ENCODE data around the gene PIGL.

The PIGL gene

DNA sequence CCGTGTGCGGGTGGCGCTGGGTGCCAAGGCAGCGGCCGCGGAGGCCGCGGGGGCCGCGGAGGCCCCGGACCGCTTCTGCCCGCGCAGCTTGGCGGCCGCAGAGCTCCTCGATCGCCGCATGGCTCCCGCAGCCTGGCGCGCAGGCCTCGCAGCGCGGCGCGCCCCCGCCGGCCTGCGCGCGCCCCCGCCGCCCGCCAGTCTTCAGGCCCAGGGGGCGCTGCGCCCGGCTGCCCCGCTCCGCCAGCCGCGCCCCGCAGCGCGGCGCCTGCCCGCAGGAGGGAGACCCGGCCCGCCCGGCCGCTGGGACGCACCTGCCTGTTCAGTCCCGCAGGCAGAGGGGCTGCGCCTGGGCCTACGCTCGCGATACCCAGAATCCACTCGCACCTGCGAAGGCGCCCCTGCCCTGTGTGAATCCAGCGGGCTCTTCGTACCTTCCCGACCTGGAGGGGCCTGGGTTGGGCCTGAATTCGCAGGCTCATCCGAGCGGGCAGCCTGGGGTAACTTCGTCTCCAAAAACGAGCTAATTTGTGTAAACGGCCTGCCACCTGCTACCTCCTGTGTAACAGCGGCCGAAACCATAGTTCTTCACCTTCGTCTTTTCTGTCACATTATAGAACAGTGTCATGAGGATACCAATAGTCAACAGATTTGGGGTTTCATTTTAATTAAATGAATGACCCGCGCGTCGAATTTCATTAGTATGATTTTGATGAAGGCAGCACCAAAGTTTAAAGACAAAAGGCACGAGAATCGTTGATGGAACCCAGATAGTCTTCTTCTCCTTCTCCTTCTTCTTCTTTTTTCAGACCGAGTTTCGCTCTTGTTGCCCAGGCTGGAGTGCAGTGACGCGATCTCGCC, 136.5 kb downstream of the PIGL start, which contains the start of gene CENPV:
CENPV (minus strand) TSS at position 153 of the 858 bp plus-strand sequence; CDS start at position 120, 33 bp downstream.
- DNase-seq (ENCODE audit: low read depth): peak; percentile 60

DNA sequence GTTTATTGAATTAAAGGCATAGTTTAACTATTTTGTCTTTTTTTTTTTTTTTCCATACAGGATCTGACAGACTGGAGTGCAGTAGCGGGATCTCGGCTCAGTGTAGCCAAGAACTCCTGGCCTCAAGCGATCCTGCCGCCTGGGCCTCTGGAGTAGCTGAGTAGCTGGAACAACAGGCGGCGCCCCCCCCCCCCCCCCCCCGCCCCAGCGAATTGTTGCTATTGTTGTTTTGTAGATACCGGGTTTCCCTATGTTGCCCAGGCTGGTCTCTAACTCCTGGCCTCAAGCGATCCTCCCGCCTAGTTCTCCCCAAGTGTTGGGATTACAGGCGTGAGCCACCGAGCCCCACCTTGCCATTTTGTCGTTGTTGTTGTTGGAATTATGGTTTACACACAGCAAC, 137.6 kb downstream of the PIGL start:
- DNase-seq (ENCODE audit: low read depth): no peak

DNA sequence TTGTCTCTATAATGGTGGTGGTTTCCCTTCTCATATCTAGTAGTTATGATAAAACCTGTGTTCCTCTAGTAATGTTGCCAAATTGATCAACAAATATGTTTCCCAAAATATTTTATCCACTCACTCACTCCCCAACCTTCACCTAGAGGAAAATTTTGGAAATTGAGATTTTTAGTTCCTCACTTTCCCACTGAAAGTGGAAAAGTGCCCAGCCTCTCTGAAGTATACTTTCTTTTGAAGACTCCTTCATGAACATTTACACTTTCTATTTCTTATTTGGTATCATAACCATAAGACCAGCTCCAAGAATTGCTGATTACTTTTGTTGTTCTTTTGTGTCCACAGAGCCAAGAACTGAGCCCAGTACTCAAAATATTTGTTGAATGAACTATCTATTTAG, 141.4 kb downstream of the PIGL start:
- no peak for DNase-seq (ENCODE audit: low read depth)

DNA sequence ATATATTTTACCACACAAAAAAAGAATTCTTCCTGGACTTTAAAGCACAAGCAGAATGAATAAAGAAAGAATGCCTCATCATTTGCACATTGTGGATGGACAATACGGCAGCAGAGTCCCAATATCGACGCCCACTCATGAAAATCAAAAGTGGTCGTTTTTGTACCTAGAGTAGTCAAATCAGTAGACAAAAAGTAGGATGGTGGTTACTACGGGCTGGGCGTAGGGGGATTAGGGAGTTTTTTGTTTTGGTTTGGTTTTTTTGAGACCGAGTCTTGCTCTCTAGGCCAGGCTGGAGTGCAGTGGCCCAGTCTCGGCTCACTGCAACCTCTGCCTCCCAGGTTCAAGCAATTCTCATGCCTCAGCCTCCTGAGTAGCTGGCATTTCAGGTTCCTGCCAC, 144.9 kb downstream of the PIGL start:
- no peak for DNase-seq (ENCODE audit: low read depth)

DNA sequence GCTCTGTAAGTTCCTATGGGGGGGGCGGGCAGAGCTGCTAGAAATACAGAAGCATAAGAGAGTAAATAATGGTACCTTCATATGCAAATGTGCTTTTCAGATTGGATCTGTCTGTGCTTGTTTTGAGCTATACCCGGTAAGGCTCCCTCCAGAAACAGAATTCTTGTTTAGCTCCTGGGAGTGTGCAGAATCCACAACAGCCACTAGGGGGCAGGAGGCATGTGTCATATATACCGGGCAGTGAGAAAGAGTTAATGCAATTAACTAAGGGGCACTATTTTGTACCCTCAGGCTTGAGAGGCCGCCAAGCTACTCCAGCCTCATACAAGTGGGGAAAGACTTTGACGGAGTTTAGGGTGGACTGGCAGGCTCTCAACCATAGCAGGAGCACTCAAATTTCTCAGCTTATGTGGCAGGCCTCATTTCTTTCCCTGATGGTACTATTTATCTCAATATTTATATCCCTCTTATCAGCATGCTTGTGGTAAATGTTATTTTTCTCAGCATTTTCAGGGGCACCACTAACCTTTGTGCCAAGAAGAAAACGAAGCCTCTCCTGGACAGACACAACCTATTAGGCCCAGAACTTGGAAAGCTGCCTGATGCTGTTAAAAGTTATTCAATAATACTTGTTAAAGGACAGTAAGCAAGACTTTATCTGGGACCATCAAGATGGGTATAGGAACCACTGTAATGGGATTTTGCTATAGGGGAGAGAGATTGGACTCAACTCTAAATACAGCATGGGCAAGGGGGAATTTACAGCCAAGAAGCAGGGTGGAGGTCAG, 146.9 kb downstream of the PIGL start:
- peak; percentile 66 for DNase-seq (ENCODE audit: low read depth)

DNA sequence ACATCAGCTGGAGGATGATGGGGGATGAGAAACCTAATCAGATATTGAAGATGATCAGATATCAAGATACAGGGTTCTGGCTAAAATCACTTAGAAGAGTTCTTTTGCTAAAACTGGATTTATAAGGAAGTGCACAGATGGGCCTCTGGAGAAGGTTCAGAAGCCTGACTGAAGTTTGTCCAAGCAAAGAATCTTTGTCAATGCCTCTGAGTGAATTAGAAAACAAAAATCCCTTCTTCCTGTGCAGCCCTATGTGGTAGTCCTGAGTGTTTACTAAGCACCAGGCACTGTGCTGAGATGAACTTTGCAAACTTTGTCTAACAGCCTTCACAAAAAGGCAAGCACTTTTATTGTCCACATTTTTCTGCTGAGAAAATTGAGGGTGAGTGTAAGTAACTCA, 147.6 kb downstream of the PIGL start:
- DNase-seq (ENCODE audit: low read depth): no peak

DNA sequence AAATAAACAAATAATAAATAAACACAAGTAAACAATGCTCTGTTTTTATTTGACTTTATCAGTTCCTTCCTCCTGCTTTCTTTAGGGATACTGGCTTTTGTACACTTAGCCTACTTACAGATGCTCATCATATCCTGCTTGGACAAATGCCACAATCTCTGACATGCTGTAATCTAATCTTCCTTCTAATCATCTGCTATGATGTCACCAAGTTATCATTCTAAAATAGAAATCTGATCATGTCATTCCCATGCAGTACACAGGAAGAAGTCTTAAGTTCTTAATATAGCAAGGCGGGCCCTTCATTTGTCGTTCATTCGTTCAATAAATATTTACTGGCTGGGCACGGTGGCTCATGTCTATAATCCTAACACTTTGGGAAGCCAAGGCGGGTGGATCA, 154.7 kb downstream of the PIGL start:
- DNase-seq (ENCODE audit: low read depth): no peak

DNA sequence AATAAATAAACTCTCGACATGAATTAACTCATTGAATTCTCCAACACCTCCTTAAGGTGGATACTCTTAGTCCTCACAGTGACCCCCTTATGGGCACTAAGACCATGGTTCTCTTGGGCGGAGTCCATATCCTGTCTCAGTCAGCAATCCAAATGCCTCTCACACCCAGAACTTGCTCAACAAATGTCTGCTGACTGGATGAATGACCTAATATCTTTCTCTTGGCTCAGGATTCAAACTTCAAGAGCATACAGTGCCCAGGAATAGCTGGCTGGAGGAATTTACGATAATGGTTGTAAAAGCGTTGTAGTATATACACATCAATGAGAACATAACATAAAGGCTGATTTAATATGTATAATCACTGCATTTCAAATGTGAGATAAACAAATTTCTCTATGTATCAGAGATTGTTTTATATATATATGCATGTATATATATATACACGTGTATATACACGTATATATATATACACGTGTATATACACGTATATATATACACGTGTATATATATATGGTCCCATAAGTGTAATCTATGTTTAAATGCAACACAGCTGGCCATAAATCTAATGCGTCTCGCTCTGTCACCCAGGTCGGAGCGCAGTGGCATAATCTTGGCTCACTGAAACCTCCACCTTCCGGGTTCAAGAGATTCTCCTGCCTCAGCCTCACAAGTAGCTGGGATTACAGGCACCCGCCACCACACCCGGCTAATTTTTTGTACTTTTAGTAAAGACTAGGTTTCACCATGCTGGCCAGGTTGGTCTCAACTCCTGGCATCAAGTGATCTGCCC, 157.3 kb downstream of the PIGL start:
- no peak for DNase-seq (ENCODE audit: low read depth)

Data from stimulated activated CD4-positive, alpha-beta T cell treated with anti-CD3 and anti-CD28 coated beads, Interleukin-2, amount 100 ng/mL, for 4 hours (primary cell).